ENCODE data around the gene POLN. TPM values are rescaled to one million over a fixed set of nuclear protein-coding genes. Genes with fewer than 3 reads are reported as not detected.

POLN gene
- total RNA-seq, 1 experiment from 2014 or later = 3.5 TPM

DNA sequence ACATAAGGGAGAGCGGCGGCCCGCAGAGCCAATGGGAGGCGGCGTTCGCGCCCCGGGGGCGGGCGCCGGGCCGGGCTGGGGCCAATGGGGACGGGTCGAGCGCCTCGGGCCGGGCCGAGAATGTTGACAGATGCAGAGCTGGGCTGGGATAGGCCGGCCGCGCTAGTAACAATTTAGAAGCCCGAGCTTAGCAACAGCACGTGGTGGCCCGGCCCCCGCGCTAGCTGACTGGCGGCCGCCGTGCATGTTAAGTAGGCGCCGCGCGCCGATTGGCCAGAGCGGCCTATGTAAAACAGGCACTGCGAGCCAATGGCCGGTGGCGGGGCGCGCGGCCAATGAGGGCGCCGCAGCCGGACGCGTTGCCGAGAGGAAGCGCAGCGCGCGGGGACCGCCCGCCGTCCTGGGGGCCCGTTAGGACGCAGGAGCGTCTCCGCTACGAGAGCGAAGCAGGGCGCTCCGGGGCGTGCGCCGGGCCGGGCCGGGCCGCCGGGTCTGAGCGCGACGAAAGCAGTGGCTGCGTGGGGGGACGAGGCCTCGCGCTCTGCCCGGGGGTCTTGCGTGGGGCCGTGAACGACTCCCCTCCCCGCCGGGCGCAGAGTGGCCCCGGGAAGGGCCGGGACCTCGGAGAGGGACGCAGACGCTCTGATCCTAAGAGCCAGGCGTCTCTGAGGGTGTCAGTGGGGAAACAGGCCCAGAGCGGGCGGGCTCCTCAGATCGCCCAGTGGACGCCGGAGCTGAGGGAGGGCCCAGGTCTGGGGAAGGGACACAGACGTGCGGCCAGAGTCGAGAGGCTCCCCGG lies 20.4 kb upstream of the POLN start (continued):
- no peak for TF ChIP-seq ZNF423 (CRISPR knock-in tag; IDR thresholded peaks at IDR 0.05)
- TF ChIP-seq, protein P1, sequence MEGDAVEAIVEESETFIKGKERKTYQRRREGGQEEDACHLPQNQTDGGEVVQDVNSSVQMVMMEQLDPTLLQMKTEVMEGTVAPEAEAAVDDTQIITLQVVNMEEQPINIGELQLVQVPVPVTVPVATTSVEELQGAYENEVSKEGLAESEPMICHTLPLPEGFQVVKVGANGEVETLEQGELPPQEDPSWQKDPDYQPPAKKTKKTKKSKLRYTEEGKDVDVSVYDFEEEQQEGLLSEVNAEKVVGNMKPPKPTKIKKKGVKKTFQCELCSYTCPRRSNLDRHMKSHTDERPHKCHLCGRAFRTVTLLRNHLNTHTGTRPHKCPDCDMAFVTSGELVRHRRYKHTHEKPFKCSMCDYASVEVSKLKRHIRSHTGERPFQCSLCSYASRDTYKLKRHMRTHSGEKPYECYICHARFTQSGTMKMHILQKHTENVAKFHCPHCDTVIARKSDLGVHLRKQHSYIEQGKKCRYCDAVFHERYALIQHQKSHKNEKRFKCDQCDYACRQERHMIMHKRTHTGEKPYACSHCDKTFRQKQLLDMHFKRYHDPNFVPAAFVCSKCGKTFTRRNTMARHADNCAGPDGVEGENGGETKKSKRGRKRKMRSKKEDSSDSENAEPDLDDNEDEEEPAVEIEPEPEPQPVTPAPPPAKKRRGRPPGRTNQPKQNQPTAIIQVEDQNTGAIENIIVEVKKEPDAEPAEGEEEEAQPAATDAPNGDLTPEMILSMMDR (IDR thresholded peaks at IDR 0.05) = no peak
- no peak for TF ChIP-seq ZNF263 (CRISPR knock-in tag; IDR thresholded peaks at IDR 0.05; ENCODE audit: low read depth)
- TF ChIP-seq, protein P2, sequence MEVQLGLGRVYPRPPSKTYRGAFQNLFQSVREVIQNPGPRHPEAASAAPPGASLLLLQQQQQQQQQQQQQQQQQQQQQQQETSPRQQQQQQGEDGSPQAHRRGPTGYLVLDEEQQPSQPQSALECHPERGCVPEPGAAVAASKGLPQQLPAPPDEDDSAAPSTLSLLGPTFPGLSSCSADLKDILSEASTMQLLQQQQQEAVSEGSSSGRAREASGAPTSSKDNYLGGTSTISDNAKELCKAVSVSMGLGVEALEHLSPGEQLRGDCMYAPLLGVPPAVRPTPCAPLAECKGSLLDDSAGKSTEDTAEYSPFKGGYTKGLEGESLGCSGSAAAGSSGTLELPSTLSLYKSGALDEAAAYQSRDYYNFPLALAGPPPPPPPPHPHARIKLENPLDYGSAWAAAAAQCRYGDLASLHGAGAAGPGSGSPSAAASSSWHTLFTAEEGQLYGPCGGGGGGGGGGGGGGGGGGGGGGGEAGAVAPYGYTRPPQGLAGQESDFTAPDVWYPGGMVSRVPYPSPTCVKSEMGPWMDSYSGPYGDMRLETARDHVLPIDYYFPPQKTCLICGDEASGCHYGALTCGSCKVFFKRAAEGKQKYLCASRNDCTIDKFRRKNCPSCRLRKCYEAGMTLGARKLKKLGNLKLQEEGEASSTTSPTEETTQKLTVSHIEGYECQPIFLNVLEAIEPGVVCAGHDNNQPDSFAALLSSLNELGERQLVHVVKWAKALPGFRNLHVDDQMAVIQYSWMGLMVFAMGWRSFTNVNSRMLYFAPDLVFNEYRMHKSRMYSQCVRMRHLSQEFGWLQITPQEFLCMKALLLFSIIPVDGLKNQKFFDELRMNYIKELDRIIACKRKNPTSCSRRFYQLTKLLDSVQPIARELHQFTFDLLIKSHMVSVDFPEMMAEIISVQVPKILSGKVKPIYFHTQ (CRISPR knock-in tag; IDR thresholded peaks at IDR 0.05) = no peak
- no peak for TF ChIP-seq ZNF138 (CRISPR knock-in tag; conservative IDR thresholded peaks at IDR 0.05)
- TF ChIP-seq, protein P3, sequence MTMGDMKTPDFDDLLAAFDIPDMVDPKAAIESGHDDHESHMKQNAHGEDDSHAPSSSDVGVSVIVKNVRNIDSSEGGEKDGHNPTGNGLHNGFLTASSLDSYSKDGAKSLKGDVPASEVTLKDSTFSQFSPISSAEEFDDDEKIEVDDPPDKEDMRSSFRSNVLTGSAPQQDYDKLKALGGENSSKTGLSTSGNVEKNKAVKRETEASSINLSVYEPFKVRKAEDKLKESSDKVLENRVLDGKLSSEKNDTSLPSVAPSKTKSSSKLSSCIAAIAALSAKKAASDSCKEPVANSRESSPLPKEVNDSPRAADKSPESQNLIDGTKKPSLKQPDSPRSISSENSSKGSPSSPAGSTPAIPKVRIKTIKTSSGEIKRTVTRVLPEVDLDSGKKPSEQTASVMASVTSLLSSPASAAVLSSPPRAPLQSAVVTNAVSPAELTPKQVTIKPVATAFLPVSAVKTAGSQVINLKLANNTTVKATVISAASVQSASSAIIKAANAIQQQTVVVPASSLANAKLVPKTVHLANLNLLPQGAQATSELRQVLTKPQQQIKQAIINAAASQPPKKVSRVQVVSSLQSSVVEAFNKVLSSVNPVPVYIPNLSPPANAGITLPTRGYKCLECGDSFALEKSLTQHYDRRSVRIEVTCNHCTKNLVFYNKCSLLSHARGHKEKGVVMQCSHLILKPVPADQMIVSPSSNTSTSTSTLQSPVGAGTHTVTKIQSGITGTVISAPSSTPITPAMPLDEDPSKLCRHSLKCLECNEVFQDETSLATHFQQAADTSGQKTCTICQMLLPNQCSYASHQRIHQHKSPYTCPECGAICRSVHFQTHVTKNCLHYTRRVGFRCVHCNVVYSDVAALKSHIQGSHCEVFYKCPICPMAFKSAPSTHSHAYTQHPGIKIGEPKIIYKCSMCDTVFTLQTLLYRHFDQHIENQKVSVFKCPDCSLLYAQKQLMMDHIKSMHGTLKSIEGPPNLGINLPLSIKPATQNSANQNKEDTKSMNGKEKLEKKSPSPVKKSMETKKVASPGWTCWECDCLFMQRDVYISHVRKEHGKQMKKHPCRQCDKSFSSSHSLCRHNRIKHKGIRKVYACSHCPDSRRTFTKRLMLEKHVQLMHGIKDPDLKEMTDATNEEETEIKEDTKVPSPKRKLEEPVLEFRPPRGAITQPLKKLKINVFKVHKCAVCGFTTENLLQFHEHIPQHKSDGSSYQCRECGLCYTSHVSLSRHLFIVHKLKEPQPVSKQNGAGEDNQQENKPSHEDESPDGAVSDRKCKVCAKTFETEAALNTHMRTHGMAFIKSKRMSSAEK (CRISPR knock-in tag; IDR thresholded peaks at IDR 0.05; ENCODE audit: borderline replicate concordance) = no peak
- TF ChIP-seq IRF2 (CRISPR knock-in tag; IDR thresholded peaks at IDR 0.05; ENCODE audit: borderline replicate concordance, low read depth) = no peak
- TF ChIP-seq ETV6 (CRISPR knock-in tag; IDR thresholded peaks at IDR 0.05) = peak; percentile 74; the same call in 1 of the 2 replicates
- TF ChIP-seq RORB (CRISPR knock-in tag; IDR thresholded peaks at IDR 0.05) = no peak
- TF ChIP-seq, protein P4, sequence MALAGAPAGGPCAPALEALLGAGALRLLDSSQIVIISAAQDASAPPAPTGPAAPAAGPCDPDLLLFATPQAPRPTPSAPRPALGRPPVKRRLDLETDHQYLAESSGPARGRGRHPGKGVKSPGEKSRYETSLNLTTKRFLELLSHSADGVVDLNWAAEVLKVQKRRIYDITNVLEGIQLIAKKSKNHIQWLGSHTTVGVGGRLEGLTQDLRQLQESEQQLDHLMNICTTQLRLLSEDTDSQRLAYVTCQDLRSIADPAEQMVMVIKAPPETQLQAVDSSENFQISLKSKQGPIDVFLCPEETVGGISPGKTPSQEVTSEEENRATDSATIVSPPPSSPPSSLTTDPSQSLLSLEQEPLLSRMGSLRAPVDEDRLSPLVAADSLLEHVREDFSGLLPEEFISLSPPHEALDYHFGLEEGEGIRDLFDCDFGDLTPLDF (CRISPR knock-in tag; IDR thresholded peaks at IDR 0.05) = no peak
- no peak for TF ChIP-seq TP53 (CRISPR knock-in tag; IDR thresholded peaks at IDR 0.05)
- no peak for TF ChIP-seq HMGA2 (CRISPR knock-in tag; IDR thresholded peaks at IDR 0.05)
- no peak for TF ChIP-seq ATF1 (CRISPR knock-in tag; IDR thresholded peaks at IDR 0.05)
- TF ChIP-seq TCF7 (CRISPR knock-in tag; IDR thresholded peaks at IDR 0.05; ENCODE audit: low read depth) = no peak
- TF ChIP-seq, protein P5, sequence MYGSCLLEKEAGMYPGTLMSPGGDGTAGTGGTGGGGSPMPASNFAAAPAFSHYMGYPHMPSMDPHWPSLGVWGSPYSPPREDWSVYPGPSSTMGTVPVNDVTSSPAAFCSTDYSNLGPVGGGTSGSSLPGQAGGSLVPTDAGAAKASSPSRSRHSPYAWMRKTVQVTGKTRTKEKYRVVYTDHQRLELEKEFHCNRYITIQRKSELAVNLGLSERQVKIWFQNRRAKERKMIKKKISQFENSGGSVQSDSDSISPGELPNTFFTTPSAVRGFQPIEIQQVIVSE (CRISPR knock-in tag; IDR thresholded peaks at IDR 0.05; ENCODE audit: borderline replicate concordance) = no peak
- TF ChIP-seq ESRRA (CRISPR knock-in tag; IDR thresholded peaks at IDR 0.05; ENCODE audit: borderline replicate concordance) = no peak
- no peak for TF ChIP-seq FOXP1 (CRISPR knock-in tag; IDR thresholded peaks at IDR 0.05; ENCODE audit: borderline replicate concordance)

Measured in WTC11 (cell line).